Body of pancreas (tissue), 4 donors: ENCODE results near the gene KREMEN1.

Experiments
- CTCF ChIP-seq, 7 experiments: fragments of 450-650 bp in 4 of 7; fragments of 200-600 bp in 3 of 7; sonication (generic) in 3 of 7; IDR thresholded peaks; one replicate each; pipeline ENCODE4 v1.5.1; 2016 to 2019; ENCODE audit warnings: antibody characterized with exemption in 7 of 7
- POLR2A ChIP-seq, 3 donors: fragments of 450-650 bp; IDR thresholded peaks; one replicate each; pipeline ENCODE4 v1.6.1; 2016; ENCODE audit warnings: antibody characterized with exemption in 3 of 3, mild to moderate bottlenecking in 2 of 3

- TF ChIP-seq CTCF (IDR thresholded peaks at IDR 0.05) (peak; percentile 92 to 97 (median 95)), POLR2A (IDR thresholded peaks at IDR 0.05) (no peak)
Observed at GRCh38 chr22:29040385-29041275, 32.2 kb upstream of the KREMEN1 start.
